Cardiac septum (tissue), 1 donor: ENCODE data around the gene SPPL3. TPM values are rescaled to one million over a fixed set of nuclear protein-coding genes. Genes with fewer than 3 reads are reported as not detected.
A peak's percentile ranks its signal among the peaks of the same experiment; 100 is the strongest.

Experiments used
- DNase-seq: peaks from one replicate; pipeline ENCODE4 v3.0.0-alpha.2; 2020; ENCODE audit warnings: low spot score
- intact Hi-C: fragments of 100-400 bp; cut with DNase I; formaldehyde crosslinking; loops from one replicate; pipeline ENCODE4 v1.14.0; 2022
- total RNA-seq: library from RNA; stranded (reverse); fragmentation: NEBNext Ultra II Directional; extraction: Animal tissue kit (Norgen Biotek cat#: 25700); gene quantifications from one replicate; pipeline ENCODE4 v1.2.1, GENCODE V29; 2021
- donor health status: DM: no; HTN: no; CAD: no.

SPPL3 gene
- total RNA-seq, 1 donor from 2014 or later, result 32.2 TPM

GRCh38 chr12:120761519-120761934, 142.6 kb downstream of the SPPL3 start:
- intact Hi-C loops, result no loop called here
- DNase-seq, result peak; percentile 69

- peak; percentile 47 for DNase-seq
- intact Hi-C loops, result no loop called here
These were observed 143.6 kb downstream of the SPPL3 start for GRCh38 chr12:120760349-120761254.

DNA sequence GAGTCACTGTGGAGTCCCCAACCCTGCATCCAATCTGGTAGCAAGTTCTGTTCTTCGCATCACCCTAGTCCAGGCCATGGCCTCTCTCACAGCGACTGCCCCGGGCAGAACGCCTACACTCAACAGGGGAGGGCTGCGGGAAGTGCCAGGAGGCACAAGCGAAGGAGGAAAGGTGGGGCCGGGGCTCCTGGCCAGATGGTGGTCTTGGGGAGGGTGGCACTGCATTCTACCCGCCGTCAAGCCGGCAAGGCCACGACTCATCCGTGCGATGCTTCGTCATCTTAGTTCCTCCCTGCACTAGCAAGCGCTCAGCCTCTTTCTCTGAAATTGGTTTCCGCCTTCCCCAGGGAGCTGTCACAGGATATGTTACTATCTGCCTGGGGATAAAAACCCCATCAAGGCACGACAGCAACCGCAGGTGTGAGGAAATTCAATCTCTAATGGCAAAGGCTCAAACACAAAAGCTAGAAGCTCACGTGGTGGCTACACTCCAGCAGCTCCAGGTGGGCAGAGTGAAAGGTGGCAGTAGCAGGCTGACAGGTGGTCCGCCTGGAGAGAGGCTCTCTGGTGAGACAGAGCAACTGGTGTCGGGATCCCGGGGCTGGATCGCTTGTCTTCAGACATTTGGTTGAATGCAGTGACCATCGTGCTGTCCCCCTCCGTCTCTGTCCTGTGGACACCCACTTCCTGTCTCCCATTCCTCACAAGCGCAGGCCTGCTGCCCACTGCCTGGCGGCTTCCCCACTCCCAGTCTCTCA, 144.4 kb downstream of the SPPL3 start:
- peak; percentile 64 for DNase-seq
- intact Hi-C loops, result no loop called here

- DNase-seq, result peak; percentile 12
- intact Hi-C loops, result no loop called here
These were observed 145.2 kb downstream of the SPPL3 start for GRCh38 chr12:120758798-120759590.

- peak; percentile 36 for DNase-seq
- intact Hi-C loops, result no loop called here
These were observed 146.2 kb downstream of the SPPL3 start for GRCh38 chr12:120757949-120758348.

DNA sequence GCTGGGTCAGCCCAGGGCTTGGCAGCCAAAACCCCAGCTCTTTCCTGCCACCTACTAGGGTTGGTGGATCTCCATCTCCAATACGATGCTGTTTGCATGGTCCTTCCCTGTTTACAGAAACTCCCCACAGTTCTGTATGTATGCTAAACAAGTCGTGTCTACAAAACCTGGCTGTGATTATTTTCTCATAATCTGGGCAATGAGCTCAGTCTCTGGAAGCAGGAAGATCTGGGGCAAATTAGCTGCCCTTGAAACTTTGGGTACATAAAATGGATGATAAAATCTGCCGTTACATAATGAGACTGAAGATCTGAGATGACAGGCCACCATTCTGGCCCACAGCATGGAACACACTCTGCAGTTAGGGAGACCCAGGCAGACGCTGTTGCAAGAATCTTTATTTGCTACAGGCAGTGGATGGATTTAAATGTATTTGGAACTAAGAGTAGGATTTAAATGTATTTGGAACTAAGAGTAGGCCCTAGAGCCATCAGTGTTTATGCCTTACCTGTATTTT, 146.9 kb downstream of the SPPL3 start:
- intact Hi-C loops, result no loop called here

DNA sequence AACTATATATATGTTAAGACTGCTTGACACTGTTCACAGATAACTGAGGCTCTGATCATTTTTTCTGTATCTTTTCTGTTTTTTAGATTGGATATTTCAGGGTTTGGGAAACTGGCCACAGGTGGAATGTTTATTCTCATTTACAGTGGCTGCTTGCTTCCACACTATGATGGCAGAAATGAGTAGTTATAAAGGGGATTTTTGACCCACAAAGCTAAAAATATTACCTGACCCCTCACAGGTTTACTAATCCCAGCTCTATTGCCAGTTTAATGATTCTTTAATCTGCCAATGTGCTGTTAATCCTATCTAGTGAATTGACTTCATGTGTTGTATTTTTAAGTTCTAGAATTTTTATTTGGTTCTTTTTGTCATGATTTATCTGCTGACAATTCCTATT, 148.9 kb downstream of the SPPL3 start:
- intact Hi-C loops, result no loop called here
- no peak for DNase-seq

More for the DNA sequence above, 146.9 kb downstream of the SPPL3 start:
- peak; percentile 4 for DNase-seq

- intact Hi-C loops, result no loop called here
- no peak for DNase-seq
These were observed 149.4 kb downstream of the SPPL3 start for GRCh38 chr12:120754792-120755191.

- no peak for DNase-seq
- intact Hi-C loops, result no loop called here
These were observed 152.8 kb downstream of the SPPL3 start for GRCh38 chr12:120751389-120751788.

GRCh38 chr12:120750806-120751205, 153.4 kb downstream of the SPPL3 start:
- no peak for DNase-seq
- intact Hi-C loops, result no loop called here

DNA sequence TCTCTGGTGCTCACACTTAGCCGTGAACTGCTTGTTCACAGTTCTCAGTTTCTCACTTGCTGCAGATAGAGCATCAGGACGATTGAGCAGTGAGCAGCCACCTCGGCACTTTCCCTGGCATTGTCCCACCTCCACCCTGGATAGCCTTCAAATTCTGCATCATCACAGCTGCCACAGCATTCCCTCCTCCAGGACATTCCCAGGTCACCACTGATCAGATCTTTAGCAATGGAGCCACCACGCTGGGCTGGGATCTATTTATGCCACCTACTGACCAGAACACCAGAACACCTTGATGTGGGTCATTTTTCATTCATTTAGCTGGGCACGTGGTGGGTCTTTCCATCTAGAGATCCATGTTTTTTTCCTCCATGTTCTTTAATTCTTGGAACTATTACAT, 154.9 kb downstream of the SPPL3 start:
- DNase-seq, result no peak
- intact Hi-C loops, result no loop called here

GRCh38 chr12:120748242-120748641, 155.9 kb downstream of the SPPL3 start:
- intact Hi-C loops, result no loop called here
- no peak for DNase-seq

- intact Hi-C loops, result no loop called here
These were observed 159.2 kb downstream of the SPPL3 start for GRCh38 chr12:120744922-120745493.

GRCh38 chr12:120741476-120742421, 162.4 kb downstream of the SPPL3 start:
- no peak for DNase-seq
- intact Hi-C loops, result no loop called here

More at GRCh38 chr12:120744922-120745493, 159.2 kb downstream of the SPPL3 start:
- DNase-seq, result no peak

DNA sequence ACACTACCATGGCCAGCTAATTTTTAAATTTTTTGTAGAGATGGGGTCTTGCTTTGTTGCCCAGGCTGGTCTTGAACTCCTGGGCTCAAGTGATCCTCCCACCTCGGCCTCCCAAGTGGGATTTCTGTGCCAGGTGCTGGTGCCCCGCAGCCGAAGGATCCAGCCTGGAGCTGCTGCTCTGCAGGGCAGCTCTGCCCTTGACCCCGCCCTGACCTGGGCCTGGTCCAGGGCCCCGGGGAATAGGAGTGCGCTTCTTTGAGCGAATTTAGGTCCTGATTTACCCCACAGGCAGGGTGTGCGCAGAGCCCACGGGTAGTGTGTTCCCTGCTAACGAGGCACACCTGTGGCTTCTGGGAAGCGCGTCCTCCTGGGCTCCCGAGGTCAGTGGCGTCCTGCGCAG, 163.3 kb downstream of the SPPL3 start:
- intact Hi-C loops, result no loop called here

DNA sequence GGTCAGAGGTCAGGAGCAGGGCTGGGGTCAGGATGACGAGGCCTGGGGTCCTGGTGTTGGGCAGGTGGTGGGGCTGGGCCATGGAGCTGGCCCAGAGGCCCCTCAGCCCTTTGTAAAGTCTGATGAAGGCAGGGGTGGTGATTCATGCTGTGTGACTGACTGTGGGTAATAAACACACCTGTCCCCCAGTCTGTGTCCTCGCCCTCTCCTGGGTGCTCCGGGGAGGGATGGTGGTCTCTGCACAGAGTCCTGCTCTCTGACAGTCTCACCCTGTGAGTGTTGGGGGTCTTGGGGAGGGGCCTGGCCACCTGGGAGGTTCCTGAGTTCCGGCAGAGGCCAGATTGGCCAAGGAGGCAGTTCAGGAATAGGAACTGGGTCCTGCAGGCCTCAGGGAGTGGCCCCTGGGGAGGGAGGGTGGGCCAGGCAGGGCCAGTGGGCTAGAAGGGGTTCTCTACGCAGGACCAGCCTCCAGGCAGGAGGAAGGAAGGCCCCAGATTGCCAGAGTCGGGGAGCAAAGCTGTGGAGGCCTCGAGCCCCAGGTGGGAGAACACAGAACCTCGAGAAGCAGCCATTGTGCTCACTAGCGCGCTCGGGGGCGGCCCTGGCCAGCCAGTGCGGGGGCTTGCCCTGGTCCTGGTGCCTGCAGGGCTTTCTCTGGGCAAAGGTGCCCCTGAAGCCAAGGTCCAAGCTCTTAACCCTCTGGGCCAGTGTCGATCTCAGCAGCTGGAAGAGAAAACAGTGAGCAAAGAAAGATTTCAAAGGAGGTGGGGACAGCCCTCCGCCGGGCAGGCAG, 164.1 kb downstream of the SPPL3 start:
- DNase-seq, result peak; percentile 36
- intact Hi-C loops, result no loop called here

More for the DNA sequence above, 163.3 kb downstream of the SPPL3 start:
- no peak for DNase-seq

DNA sequence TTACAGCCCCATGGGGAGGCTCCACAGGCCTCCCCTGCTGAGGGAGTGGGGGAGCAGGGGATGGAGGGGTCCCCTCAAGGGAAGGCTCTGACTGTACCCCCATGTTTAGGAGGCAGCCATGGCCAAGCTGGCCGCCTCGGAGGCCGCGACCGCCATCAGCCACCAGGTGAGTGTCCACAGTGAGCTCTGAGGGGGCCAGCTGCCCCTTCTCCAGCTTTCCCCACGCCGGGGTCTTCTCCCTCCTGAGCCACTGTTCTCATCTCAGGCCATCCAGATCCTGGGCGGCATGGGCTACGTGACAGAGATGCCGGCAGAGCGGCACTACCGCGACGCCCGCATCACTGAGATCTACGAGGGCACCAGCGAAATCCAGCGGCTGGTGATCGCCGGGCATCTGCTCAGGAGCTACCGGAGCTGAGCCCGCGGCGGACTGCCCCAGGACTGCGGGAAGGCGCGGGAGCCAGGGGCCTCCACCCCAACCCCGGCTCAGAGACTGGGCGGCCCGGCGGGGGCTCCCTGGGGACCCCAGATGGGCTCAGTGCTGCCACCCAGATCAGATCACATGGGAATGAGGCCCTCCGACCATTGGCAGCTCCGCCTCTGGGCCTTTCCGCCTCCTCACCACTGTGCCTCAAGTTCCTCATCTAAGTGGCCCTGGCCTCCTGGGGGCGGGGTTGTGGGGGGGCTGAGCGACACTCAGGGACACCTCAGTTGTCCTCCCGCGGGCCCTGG, 165.0 kb downstream of the SPPL3 start:
- DNase-seq, result no peak
- intact Hi-C loops, result no loop called here
